Cardiac muscle cell (in vitro differentiated cells and primary cell): Measurements from ENCODE around the gene DPYD. TPM values are rescaled to one million over a fixed set of nuclear protein-coding genes. Genes with fewer than 3 reads are reported as not detected.

ENCODE experiments used
- DNase-seq, 2 donors: peaks; one replicate each; pipeline versions ENCODE4 v3.0.0 to v3.0.0-alpha.2; 2010 to 2017; ENCODE audit warnings: low read depth in 1 of 2, low spot score in 1 of 2
- H3K27ac ChIP-seq: fragments of 200-600 bp; sonication (generic); 2 replicates; pipeline ENCODE4 v1.5.1; 2016
- H3K27me3 ChIP-seq: fragments of 200-600 bp; sonication (generic); 2 replicates; pipeline ENCODE4 v1.6.0; 2016; ENCODE audit warnings: control low read depth
- H3K36me3 ChIP-seq: fragments of 200-600 bp; sonication (generic); 2 replicates; pipeline ENCODE4 v1.5.1; 2016; ENCODE audit warnings: control low read depth
- H3K4me1 ChIP-seq: fragments of 200-600 bp; sonication (generic); 2 replicates; pipeline ENCODE4 v1.8.1; 2017; ENCODE audit warnings: low read depth, mild to moderate bottlenecking, mixed run types
- H3K4me3 ChIP-seq: fragments of 200-600 bp; sonication (generic); 2 replicates; pipeline ENCODE4 v1.5.1; 2016; ENCODE audit warnings: mild to moderate bottlenecking
- H3K9me3 ChIP-seq: fragments of 200-600 bp; sonication (generic); 2 replicates; pipeline ENCODE4 v1.5.1; 2017; ENCODE audit warnings: low read depth, mild to moderate bottlenecking, control low read depth
- CTCF ChIP-seq: IDR thresholded peaks from 2 replicates; pipeline ENCODE4 v1.5.1; 2012; ENCODE audit warnings: low read depth, mild to moderate bottlenecking, low read length
- polyA plus RNA-seq: library from polyadenylated mRNA; unstranded; fragments of >200 nt; fragmentation: Nextera tagmentation; extraction: Ambion mirVana; gene quantifications from 2 replicates; pipeline ENCODE4 v1.2.1, GENCODE V29; 2016
- total RNA-seq: library from RNA; depleted of rRNA; stranded (reverse); fragments of >200 nt; gene quantifications from 2 replicates; pipeline ENCODE4 v1.2.3, GENCODE V29; 2016

The DPYD gene
- total and polyA plus RNA-seq, 2 experiments from 2014 or later, result 0.66 to 2.0 TPM

- no peak for TF ChIP-seq CTCF
- DNase-seq, result peak in 1 of 2 donors; percentile 16
- H3K9me3 ChIP-seq, result no peaks in the 10 kb centered on the region
- H3K4me3 ChIP-seq, result no peak overlapping the region
- no peaks in the 10 kb centered on the region for H3K4me1 ChIP-seq
- H3K27ac ChIP-seq, result no peak overlapping the region
- no peaks in the 10 kb centered on the region for H3K36me3 ChIP-seq
- no peaks in the 10 kb centered on the region for H3K27me3 ChIP-seq
Observed at GRCh38 chr1:97042551-97042950, 878.3 kb downstream of the DPYD start.

- DNase-seq, result no peak
- no peaks in the 10 kb centered on the region for H3K9me3 ChIP-seq
Observed at GRCh38 chr1:97041026-97041425, 879.8 kb downstream of the DPYD start.

GRCh38 chr1:97038410-97038809, 882.4 kb downstream of the DPYD start:
- DNase-seq, result no peak
- no peak overlapping the region for H3K4me3 ChIP-seq
- no peak overlapping the region for H3K27ac ChIP-seq
- no peaks in the 10 kb centered on the region for H3K36me3 ChIP-seq
- no peaks in the 10 kb centered on the region for H3K4me1 ChIP-seq
- TF ChIP-seq CTCF, result no peak
- H3K9me3 ChIP-seq, result no peaks in the 10 kb centered on the region
- H3K27me3 ChIP-seq, result no peaks in the 10 kb centered on the region

More at GRCh38 chr1:97041026-97041425, 879.8 kb downstream of the DPYD start:
- Histone ChIP-seq H3K27ac (no peak overlapping the region), H3K36me3 (no peaks in the 10 kb centered on the region), H3K4me3 (no peak overlapping the region), H3K27me3 (no peaks in the 10 kb centered on the region), H3K4me1 (no peaks in the 10 kb centered on the region)
- no peak for TF ChIP-seq CTCF

- Histone ChIP-seq H3K27me3 (no peaks in the 10 kb centered on the region), H3K9me3 (no peaks in the 10 kb centered on the region), H3K36me3 (no peaks in the 10 kb centered on the region), H3K4me3 (no peak overlapping the region), H3K27ac (no peak overlapping the region), H3K4me1 (no peaks in the 10 kb centered on the region)
- DNase-seq, result no peak
- no peak for TF ChIP-seq CTCF
Observed at GRCh38 chr1:97034651-97035050, 886.2 kb downstream of the DPYD start.

- no peak for DNase-seq
- no peaks in the 10 kb centered on the region for H3K9me3 ChIP-seq
- no peak overlapping the region for H3K27ac ChIP-seq
- H3K27me3 ChIP-seq, result no peaks in the 10 kb centered on the region
- no peak for TF ChIP-seq CTCF
- no peak overlapping the region for H3K4me3 ChIP-seq
- H3K36me3 ChIP-seq, result no peaks in the 10 kb centered on the region
- no peaks in the 10 kb centered on the region for H3K4me1 ChIP-seq
Observed at GRCh38 chr1:97033949-97034348, 886.9 kb downstream of the DPYD start.
